Frontal cortex (tissue), 4 donors: ENCODE results near the gene ZNF79. TPM values are rescaled to one million over a fixed set of nuclear protein-coding genes. Genes with fewer than 3 reads are reported as not detected.

Experiments used
- DNase-seq, 2 donors: peaks; one replicate each; pipeline ENCODE4 v3.0.0; 2012; ENCODE audit warnings: low spot score in 2 of 2
- FAIRE-seq: peaks from 2 replicates; lab custom pipeline; 2012; peaks lifted over from hg19 to GRCh38; lab: Jason Lieb, UNC
- total RNA-seq: library from RNA; depleted of rRNA; stranded (reverse); fragments of >200 nt; gene quantifications from one replicate; pipeline ENCODE4 v1.2.3, GENCODE V29; 2014
- donor health status: control.
- donor health status: control.
- donor health status: control.

ZNF79 gene
- total RNA-seq, 1 donor from 2014 or later: 12.2 TPM

DNA sequence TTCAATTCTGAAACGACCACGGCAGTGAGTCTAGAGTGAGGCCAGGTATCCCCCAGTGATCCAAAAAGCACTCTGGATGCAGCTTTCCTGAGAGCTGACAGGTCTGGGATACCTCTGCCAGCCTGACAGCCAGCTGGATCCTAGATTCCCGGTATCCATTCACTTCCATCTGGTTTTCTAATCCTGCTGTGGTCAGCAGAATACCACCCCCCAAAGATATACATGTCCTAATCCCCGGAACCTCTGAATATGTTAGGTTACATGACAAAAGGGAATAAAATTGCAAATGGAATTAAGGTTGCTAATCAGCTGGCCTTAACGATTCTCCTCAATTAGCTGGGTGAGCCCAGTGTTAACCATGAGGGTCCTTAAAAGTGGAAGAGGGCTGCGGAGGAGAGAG, 1.4 kb upstream of the ZNF79 start:
- DNase-seq: no peak
- FAIRE-seq: no peak

DNA sequence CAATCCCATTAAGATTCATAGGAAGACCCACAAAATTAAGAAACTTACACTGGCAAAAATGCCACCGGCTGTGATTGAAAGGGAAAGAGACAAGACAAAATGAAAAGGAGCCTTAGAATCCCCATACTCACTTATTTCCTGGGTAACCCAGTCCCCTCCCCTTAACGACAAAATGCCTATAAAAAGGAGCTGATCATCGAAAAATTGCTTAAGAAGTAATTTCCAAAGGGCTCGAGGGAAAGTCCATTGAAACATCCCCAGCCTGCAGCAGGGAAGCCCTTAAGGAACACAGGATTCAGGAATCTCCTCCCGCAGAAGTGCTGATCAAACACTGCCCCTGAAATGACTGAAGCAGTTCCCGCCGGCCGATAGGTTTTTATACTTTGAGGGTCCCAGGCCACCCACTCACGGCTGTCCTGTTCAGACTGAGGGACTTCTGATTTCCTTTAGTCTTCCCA, 677 bp upstream of the ZNF79 start:
- FAIRE-seq: no peak
- DNase-seq: no peak

DNA sequence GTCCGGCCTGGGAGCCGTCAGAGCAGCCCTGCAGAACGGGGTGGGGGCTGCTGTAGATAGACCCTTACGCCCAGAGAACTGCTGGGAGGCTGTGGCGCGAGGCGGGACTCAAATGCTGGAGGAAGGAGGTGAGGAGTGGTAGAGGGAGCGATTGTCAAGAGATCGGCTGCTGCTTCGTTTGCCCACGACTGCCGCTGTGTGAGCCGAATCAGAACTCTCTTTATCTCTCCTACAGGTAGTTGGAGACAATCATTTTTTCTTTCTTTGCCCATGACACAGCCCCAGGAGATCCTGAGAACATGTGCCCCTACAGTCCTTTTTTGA, 456 bp downstream of the ZNF79 start:
- no peak for DNase-seq
- no peak for FAIRE-seq

DNA sequence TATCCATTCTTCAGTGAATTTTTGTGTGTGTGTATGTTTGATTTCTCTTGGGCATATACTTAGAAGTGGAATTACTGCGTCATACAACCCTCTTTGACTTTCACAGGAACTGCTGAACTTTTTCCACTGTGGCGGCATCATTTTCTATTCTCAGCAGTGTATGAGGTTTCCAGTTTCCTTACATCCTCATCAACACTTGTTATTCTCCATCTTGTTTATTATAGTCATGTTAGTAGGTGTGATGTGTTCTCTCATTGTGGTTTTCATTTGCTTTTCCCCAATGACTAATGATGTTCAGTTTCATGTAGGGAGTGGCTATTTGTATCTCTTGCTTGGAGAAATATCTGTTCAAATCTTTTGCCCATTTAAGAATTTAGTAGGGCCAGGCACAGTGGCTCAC, 2.6 kb downstream of the ZNF79 start:
- no peak for DNase-seq
- FAIRE-seq: no peak

DNA sequence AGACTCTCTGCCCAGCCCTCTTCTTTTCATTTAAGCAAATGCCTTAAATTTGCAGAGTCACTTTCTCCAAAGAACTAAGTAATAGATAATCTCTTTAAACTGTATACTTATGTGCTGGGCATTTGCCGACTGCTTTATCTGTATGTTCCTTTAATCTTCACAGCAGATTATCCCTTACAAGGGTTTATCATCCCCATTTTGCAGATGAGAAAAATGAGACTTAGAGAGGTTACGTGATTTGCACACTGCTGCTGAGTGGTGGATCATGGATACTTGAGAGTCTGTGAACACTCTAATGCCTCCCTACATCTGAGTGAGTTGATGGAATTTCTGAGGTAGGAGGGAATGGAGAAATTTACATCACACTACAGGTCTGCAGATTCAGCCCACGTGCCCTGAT, 4.2 kb downstream of the ZNF79 start:
- DNase-seq (no peak), FAIRE-seq (no peak)

DNA sequence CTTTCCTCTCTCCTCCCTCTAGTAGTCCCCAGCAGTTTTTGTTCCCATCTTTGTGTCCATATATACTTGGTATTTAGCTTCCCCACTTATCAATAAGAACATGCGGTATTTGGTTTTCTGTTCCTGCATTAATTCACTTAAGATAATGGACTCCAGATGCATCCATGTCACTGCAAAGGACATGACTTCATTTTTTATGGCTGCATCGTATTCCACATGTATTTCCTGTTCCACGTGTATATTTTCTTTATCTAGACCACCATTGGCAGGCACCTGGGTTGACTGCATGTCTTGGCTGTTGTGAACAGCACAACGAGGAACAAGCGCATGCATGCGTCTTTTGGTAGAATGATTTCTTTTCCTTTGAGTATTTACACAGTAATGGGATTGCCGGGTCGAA, 6.2 kb downstream of the ZNF79 start:
- no peak for DNase-seq
- FAIRE-seq: no peak

DNA sequence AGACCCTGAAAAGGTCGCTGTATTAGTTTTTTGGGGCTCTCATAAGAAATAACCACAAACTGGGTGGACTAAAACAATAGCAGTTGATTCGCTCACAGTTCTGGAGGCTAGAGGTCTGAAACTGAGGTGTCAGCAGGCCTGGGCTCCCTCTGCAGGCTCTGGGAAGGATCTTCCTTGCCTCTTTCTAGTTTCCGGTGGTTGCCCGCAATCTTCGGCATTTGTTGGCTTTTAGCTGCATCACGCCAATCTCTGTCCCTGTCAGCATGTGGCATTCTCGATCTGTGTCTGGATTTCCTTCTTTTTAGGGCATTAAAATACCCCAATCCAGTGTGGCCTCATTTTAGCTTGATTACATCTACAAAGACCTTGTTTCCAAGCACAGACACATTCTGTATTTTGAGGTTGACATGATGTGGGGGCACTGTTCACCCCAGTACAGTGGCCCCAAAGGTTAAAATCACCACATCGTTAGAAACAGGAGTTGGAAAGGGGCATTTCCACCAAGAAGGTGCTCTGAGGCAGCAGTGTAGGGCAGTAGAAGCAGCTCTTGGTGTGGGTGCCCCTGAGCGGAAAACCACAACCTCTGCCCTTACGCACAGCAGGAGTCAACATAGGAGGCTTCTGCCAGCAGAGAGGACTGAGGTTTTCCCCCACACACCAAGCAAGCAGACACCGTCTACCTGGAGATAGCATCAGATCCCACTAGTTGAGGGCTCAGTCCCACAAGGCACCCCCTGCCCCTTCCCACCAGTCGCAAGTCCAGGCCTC, 13.5 kb downstream of the ZNF79 start:
- no peak for FAIRE-seq
- no peak for DNase-seq

DNA sequence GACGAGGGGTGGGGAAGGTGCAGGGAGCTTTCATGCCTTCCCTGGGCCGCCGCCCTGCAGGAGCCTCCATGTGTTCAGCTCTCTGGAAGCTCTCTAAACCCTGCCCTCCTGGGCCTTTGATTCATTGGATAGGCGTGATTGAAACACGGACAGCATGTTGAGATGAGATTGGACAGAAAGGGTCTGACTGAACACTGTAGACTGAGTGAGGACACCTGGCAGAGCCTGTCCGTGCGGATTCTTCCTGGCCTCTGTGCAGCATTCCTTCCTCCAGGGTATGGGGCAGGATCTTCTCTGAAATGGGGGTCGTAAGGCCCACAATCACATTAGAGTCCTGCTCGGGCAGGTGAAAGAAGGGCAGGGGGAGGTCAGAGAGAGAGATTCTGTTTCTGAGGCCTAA, 14.2 kb downstream of the ZNF79 start:
- DNase-seq: no peak
- FAIRE-seq: no peak

DNA sequence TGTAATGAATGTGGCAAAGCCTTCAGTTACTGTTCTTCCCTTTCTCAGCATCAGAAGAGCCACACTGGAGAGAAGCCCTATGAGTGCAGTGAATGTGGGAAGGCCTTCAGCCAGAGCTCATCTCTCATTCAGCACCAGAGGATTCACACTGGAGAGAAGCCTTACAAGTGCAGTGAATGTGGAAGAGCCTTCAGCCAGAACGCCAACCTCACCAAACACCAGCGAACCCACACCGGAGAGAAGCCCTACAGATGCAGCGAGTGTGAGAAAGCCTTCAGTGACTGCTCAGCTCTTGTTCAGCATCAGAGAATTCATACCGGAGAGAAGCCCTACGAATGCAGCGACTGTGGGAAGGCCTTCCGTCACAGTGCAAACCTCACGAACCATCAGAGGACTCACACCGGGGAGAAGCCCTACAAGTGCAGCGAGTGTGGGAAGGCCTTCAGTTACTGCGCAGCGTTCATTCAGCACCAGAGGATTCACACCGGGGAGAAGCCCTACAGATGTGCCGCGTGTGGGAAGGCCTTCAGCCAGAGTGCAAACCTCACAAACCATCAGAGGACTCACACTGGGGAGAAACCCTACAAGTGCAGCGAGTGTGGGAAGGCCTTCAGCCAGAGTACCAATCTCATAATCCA, 20.2 kb downstream of the ZNF79 start:
- DNase-seq (no peak), FAIRE-seq (no peak)

DNA sequence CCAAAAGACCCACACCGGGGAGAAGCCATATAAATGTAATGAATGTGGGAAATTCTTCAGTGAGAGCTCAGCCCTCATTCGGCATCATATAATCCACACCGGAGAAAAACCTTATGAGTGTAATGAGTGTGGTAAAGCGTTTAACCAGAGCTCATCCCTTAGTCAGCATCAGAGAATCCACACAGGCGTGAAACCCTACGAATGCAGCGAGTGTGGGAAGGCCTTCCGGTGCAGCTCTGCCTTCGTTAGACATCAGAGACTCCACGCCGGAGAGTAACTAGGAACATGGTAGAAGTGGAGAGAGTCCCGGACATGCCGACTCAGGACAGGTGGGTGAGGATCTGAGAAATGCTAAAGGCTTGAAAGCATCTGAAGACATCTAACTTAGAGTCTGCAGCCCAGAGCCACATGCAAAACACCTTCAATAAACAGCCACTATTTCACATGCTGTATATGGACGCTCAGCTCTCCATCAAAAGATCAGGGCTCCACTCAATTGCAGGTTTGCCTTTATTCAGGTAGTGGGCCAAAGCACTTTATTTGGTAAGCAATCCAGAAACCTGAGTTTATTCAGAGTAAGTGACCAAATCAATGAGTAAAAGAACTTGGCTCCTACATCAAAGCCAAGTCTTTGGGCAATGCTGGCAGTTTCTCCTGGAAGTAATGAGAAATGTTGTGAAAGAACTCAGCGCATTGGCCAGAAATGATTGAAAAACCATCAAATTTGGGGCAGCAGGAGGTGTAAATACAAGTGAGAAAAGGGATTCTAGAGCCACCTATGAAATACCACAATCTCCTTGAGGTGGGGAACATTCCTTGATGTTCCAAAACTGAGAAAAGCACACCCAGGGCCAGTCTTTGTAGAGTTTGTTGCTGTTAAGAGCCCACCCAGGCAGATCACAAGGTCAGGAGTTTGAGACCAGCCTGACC, 21.0 kb downstream of the ZNF79 start:
- no peak for FAIRE-seq
- no peak for DNase-seq

DNA sequence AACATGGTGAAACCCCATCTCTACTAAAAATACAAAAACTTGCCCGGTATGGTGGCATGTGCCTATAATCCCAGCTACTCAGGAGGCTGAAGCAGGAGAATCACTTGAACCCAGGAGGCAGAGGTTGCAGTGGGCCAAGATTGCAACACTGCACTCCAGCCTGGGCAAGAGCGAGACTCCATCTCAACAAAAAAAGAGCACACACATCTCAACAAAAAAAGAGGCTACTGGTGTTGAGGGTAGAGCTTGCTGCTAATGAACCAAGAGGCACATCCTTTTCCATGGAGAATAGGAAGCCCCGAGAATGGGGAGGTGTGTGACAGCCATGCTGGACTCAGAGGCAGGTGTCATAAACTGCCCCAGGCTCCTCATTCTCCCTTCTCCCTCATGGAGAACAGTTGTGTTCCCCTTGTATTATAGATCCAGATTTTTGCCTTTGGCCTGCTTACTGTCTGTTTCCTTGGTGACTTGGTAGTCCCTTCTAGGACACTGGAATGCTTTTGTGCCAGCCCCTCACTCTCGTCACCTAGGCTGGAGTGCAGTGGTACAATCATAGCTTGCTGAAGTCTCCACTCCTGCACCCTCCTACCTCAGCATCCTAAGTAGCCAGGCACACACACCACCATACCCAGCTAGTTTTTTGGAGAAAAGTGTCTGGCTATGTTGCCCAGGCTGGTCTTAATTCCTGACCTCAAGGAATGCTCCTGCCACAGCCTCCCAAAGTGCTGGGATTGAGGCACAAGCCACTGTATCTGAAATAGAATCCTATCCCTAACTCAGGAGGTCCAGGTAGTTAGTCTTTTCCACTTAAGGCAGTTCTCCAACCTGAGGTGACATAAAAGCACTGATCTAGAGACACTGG, 21.9 kb downstream of the ZNF79 start:
- FAIRE-seq (no peak), DNase-seq (no peak)

DNA sequence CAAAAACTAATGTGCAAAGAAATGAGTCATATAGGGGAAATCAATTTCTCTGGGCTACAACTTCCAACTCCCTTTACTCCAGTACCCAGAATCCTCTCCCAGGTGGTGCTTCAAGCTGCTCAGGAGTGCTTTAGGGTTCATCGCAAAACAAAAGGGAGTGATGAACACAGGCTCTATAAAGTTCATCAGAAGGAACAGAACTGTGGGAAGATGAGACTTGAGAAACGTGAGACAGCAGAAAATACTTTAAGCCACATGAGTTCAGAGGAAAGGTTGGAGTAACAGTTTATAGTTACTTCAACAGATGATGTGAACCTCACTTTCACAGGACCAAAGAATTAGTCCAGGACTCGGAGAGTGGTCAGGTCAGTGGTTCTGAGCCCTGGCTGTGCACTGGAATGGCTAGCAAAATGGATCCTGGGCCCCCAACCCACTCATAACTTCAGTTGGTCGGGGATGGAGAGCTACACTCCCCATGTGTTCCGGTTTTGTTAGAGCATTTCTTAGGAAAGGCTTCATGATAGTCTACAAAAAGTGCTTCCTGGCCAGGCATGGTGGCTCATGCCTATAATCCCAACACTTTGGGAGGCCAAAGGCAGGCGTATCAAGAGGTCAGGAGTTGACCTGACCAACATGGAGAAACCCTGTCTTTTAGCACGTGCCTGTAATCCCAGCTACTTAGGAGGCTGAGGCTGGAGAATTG, 22.7 kb downstream of the ZNF79 start:
- DNase-seq (no peak), FAIRE-seq (no peak)

DNA sequence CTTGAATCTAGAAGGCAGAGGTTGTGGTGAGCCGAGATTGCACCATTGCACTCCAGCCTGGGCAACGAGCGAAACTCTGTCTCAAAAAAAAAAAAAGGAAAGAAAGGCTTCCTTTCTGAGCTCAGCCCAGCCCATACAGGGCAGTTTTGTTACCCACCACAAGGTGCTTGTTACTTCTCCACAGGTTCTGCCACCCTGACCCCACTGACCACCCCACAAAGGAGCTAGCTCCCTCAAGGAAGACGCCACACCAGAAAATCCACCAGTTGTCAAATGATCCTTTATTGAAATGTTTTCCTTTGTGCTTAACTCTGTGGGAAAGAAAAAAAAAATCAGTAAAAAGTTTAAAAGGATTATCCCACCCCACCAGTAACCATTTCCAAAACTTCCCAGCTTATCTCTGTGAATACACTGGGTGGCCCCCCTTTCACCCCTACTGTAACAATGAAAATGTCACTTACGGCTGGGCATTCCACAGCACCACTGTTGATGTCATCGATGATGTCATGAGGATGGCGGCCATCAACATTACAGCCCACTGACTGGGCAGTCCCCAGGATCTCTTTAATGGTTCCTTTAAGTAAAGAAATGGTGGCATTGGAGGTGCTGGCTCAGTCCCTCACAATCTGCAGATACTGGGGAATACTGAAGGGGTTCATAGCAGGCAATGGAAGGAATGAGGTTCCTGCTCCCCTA, 23.4 kb downstream of the ZNF79 start:
- FAIRE-seq: no peak
- DNase-seq: no peak

DNA sequence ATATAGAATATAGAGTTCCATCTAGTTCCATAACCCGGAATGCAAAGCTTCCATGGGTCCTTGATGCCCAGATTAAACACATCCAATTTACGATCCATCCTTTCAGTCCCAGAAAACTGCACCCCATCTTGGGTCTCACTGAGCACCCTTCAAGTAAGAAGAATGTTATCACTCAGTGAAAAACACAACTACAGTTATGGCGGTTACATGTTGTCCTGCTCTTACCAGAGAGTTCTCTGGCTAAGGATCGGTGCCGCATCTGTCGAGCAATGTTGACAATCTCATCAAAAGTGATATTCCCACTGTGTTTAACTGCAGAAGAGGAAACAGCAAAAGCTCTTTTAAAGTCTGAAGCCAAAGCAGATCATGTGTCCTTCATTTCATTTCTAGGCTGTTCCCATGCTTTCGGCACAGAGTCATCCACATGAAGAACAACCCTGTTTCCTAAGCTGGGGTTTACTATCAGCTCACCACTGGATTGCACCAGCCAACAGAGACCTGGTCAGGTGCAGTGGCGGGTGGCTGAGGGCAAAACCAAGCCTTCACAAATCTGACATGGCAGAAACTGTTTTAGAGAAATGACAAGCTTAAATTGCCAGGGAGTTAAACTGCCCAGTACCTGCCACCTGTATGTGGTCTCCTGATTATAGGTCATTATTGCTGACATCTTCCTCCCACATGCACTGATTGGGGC, 24.1 kb downstream of the ZNF79 start:
- FAIRE-seq (no peak), DNase-seq (no peak)

DNA sequence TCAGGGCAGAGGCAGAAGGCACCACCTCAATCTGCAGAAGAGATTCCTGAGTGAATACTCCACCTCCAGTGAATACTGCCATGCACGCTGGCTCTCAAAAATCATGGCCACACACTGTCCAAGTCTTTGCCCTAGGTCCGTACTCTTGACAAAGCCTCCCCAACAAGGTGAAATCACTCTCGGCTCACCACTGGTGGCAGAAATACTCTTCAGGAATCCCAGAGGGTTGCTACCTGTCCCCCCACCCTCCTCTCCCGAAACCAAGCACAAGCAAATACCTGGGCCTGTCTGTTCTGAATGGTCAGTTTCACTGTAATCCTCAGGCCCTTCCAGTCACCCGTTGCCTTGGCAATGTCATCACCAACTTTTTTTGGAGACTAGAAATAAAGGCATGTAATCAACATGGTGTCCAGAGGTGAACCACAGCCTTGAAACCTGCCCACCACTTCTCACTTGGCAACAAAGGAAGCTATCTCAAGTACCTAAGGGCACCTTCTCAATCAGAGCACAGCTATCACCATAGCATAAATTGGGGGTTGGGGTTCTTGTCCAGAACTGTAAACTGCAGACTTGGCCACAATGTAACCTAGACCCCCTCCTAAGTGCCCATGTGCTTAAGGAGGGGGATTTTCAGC, 25.3 kb downstream of the ZNF79 start:
- no peak for FAIRE-seq
- DNase-seq: no peak

DNA sequence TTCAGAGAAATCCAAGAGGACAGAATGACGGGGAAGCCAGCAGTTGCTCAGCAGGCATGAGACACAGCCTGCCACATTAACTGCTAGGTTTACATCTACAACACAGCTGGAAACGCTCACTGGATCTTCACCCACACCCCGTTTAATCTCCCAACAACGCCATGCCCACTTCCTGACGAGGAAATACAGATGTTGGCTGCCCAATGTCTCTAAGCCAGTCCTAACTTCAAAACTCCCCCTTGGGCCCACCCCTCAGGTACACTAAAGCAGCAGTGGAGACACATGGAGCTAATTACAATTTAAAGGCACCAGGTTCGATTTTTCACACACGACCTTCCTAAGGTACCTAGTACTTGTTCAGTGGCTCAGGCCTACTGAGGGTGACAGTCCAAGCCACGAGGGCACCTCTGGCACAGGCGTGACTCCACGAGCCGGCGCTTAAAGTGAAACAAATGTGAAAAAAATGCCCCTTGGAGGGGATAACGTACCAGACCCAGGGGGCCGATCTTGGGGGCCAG, 26.1 kb downstream of the ZNF79 start:
- DNase-seq (no peak), FAIRE-seq (no peak)

DNA sequence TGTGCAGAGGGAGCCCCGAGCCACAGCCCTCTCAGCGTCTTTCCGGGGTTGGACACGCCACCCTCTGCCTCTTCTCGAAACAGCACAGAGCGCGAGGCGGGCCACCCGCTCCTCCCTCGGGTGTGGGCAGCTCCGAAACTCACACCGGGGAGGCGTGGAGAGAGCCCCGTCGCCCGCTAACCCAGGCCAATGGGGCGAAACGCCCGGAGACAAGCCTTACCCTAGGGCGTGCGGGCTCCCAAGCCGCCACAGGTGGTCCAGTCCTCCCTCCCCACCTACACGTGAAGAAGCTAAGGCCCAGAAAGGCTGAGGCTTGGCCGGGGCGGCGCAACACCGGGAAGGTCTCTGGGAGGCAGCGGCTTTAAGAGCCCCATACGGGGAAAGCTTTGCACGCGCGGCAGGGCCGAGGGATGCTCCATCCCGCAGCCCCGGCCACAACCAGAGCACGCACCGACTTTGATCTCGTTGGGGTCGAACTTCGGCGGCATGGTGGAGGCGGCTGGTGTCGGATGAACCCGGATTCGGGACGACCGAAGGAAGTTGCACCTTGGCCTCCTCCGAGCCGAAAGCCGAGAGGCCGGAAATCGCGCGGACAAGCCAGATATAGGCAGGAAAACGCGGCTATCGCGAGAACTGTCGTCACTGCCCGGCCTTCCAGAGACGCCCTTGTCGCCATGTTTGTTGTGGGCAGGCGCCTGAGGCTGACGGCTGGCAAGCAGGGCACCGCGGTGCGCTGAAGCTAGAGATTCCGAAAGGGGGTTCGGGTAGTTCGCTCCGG, 26.8 kb downstream of the ZNF79 start, which contains the start of the genes LRSAM1 and RPL12:
TSS of gene LRSAM1 (plus strand) at position 681 of the 778 bp plus-strand sequence. CDS start 3,018 bp downstream, outside the sequence.
TSS of gene RPL12 (minus strand) at position 577 of the 778 bp plus-strand sequence. CDS start at position 488, 89 bp downstream.
- FAIRE-seq (no peak), DNase-seq (peak; percentile 92 to 97)
